H1 (cell line): ENCODE measurements around the gene DYNC2I2. TPM values are rescaled to one million over a fixed set of nuclear protein-coding genes. Genes with fewer than 3 reads are reported as not detected.

Source experiments
- CTCF ChIA-PET: fragments of 300-600 bp; sonication (Branson Sonifier 250); formaldehyde crosslinking; loops from one replicate; lab custom pipeline; 2021; ENCODE audit not compliant: partially characterized antibody; lab: Charles Lee
- POLR2A ChIA-PET: fragments of 300-600 bp; sonication (Branson Sonifier 250); formaldehyde crosslinking; loops from one replicate; lab custom pipeline; 2021; ENCODE audit warnings: inconsistent platforms; ENCODE audit not compliant: partially characterized antibody; lab: Charles Lee
- DNase-seq, 2 experiments: peaks; one replicate each; pipeline versions ENCODE4 v3.0.0 to v3.0.0-alpha.2; 2010 to 2022; ENCODE audit warnings: low spot score in 2 of 2, low read depth in 1 of 2, mixed read lengths in 1 of 2
- FAIRE-seq: peaks from 2 replicates; lab custom pipeline; 2011; peaks lifted over from hg19 to GRCh38; lab: Jason Lieb, UNC
- H2AFZ ChIP-seq: 2 replicates; pipeline ENCODE4 v1.8.1; 2012; ENCODE audit warnings: low read length, inconsistent platforms
- H2AK5ac ChIP-seq: 2 replicates; pipeline ENCODE4 v1.6.1; 2013; ENCODE audit warnings: low read depth, low read length
- H2BK120ac ChIP-seq: replicated peaks from 2 replicates; pipeline ENCODE3; 2013; ENCODE audit warnings: low read depth, low read length, inconsistent platforms
- H2BK12ac ChIP-seq: 2 replicates; pipeline ENCODE4 v1.6.1; 2013; ENCODE audit warnings: low read depth, low read length
- H2BK15ac ChIP-seq: 2 replicates; pipeline ENCODE4 v1.6.1; 2013; ENCODE audit warnings: low read length
- H2BK20ac ChIP-seq: 2 replicates; pipeline ENCODE4 v1.6.1; 2013; ENCODE audit warnings: low read length
- H2BK5ac ChIP-seq: 2 replicates; pipeline ENCODE4 v1.6.1; 2013; ENCODE audit warnings: low read depth, low read length
- H3K14ac ChIP-seq: 2 replicates; pipeline ENCODE4 v1.6.1; 2013; ENCODE audit warnings: inconsistent platforms; ENCODE audit not compliant: insufficient read length
- H3K18ac ChIP-seq: 2 replicates; pipeline ENCODE4 v1.6.1; 2013; ENCODE audit warnings: low read length; ENCODE audit errors: extremely low read depth
- H3K23ac ChIP-seq: 2 replicates; pipeline ENCODE4 v1.6.1; 2013; ENCODE audit warnings: inconsistent platforms; ENCODE audit not compliant: insufficient read length
- H3K23me2 ChIP-seq: 2 replicates; pipeline ENCODE4 v1.6.1; 2013; ENCODE audit warnings: low read depth, low read length
- H3K27ac ChIP-seq: 2 replicates; pipeline ENCODE4 v1.6.1; 2011; ENCODE audit warnings: low read depth, low read length, inconsistent platforms
- H3K27me3 ChIP-seq, 4 experiments: replicated peaks in 1 of 4; 1 replicate in 1 of 4; 2 replicates in 3 of 4; pipeline versions ENCODE4 v1.6.1 to v1.8.1; 2011 to 2013; ENCODE audit warnings: low read length in 3 of 4, mild to moderate bottlenecking in 3 of 4, inconsistent platforms in 2 of 4, mixed read lengths in 2 of 4, moderate library complexity in 1 of 4; ENCODE audit not compliant: control insufficient read depth in 3 of 4, insufficient read depth in 3 of 4; ENCODE audit errors: extremely low read depth in 1 of 4
- H3K36me3 ChIP-seq, 4 experiments: 2 replicates each; pipeline versions ENCODE4 v1.6.1 to v1.8.1; 2011 to 2013; ENCODE audit warnings: mild to moderate bottlenecking in 4 of 4, low read length in 3 of 4, moderate library complexity in 2 of 4, control low read depth in 1 of 4, inconsistent platforms in 1 of 4; ENCODE audit not compliant: insufficient read depth in 4 of 4, control insufficient read depth in 2 of 4
- H3K4ac ChIP-seq: replicated peaks from 2 replicates; pipeline ENCODE3; 2013; ENCODE audit warnings: low read length, low read depth, mixed read lengths, inconsistent platforms; ENCODE audit not compliant: insufficient read length
- H3K4me1 ChIP-seq, 4 experiments: replicated peaks in 1 of 4; 1 replicate in 1 of 4; 2 replicates in 3 of 4; pipeline versions ENCODE4 v1.6.1 to v1.8.1; 2011 to 2013; ENCODE audit warnings: low read length in 3 of 4, inconsistent platforms in 2 of 4, mixed read lengths in 1 of 4; ENCODE audit not compliant: insufficient read depth in 4 of 4, control insufficient read depth in 3 of 4
- H3K4me2 ChIP-seq, 2 experiments: 2 replicates each; pipeline versions ENCODE4 v1.6.1 to v1.8.1; 2011 to 2013; ENCODE audit warnings: low read depth in 2 of 2, low read length in 2 of 2, control low read depth in 1 of 2, inconsistent platforms in 1 of 2, mild to moderate bottlenecking in 1 of 2; ENCODE audit not compliant: insufficient read depth in 1 of 2
- H3K4me3 ChIP-seq, 4 experiments: fragments of 200-600, 300-600 bp in 1 of 4; sonication (generic), shearing (Covaris generic), sonication (Bioruptor Twin) in 1 of 4; 2 replicates each; pipeline versions ENCODE4 v1.5.1 to v1.8.1; 2011 to 2016; ENCODE audit warnings: low read length in 4 of 4, low read depth in 3 of 4, control low read depth in 2 of 4, inconsistent platforms in 2 of 4, mild to moderate bottlenecking in 2 of 4, mixed read lengths in 1 of 4, moderate library complexity in 1 of 4; ENCODE audit not compliant: insufficient read depth in 2 of 4; ENCODE audit errors: extremely low read depth in 1 of 4
- H3K56ac ChIP-seq: replicated peaks from 2 replicates; pipeline ENCODE3; 2013; ENCODE audit warnings: low read depth, mild to moderate bottlenecking, mixed read lengths, low read length, inconsistent platforms; ENCODE audit not compliant: insufficient read length
- H3K79me1 ChIP-seq: 2 replicates; pipeline ENCODE4 v1.6.1; 2013; ENCODE audit warnings: low read depth, low read length, control low read depth
- H3K79me2 ChIP-seq, 2 experiments: 2 replicates each; pipeline versions ENCODE4 v1.6.1 to v1.8.1; 2012 to 2013; ENCODE audit warnings: low read length in 2 of 2, mild to moderate bottlenecking in 2 of 2, inconsistent platforms in 1 of 2; ENCODE audit not compliant: insufficient read depth in 2 of 2, control insufficient read depth in 1 of 2
- H3K9ac ChIP-seq, 4 experiments: replicated peaks in 1 of 4; 1 replicate in 1 of 4; 2 replicates in 3 of 4; pipeline versions ENCODE4 v1.6.1 to v1.8.1; 2011 to 2013; ENCODE audit warnings: low read depth in 3 of 4, low read length in 3 of 4, control low read depth in 2 of 4, mild to moderate bottlenecking in 2 of 4, moderate library complexity in 2 of 4, inconsistent platforms in 1 of 4; ENCODE audit errors: extremely low read depth in 1 of 4
- H3K9me3 ChIP-seq, 2 experiments: 2 replicates each; pipeline versions ENCODE4 v1.6.1 to v1.8.1; 2012 to 2013; ENCODE audit warnings: mild to moderate bottlenecking in 2 of 2, moderate library complexity in 2 of 2, control low read depth in 1 of 2, inconsistent platforms in 1 of 2, low read depth in 1 of 2, low read length in 1 of 2, mixed read lengths in 1 of 2; ENCODE audit not compliant: insufficient read depth in 2 of 2
- H4K20me1 ChIP-seq, 2 experiments: replicated peaks in 1 of 2; 2 replicates each; pipeline versions ENCODE3 to v1.8.1; 2011 to 2013; ENCODE audit warnings: inconsistent platforms in 2 of 2, low read length in 2 of 2, mild to moderate bottlenecking in 1 of 2; ENCODE audit not compliant: insufficient read depth in 2 of 2, control insufficient read depth in 1 of 2
- H4K5ac ChIP-seq: 2 replicates; pipeline ENCODE4 v1.6.1; 2013; ENCODE audit warnings: low read length, low read depth, mixed read lengths, inconsistent platforms; ENCODE audit not compliant: insufficient read length
- H4K8ac ChIP-seq: 2 replicates; pipeline ENCODE4 v1.8.0; 2013; ENCODE audit warnings: mild to moderate bottlenecking, moderate library complexity, low read length, inconsistent platforms; ENCODE audit not compliant: insufficient read depth; ENCODE audit errors: extremely low read depth
- H4K91ac ChIP-seq: replicated peaks from 2 replicates; pipeline ENCODE3; 2013; ENCODE audit warnings: low read length, mixed read lengths, inconsistent platforms; ENCODE audit not compliant: insufficient read length
- BCL11A ChIP-seq, 2 experiments: IDR thresholded peaks; one replicate each; pipeline ENCODE4 v1.6.1; 2011; ENCODE audit warnings: low read depth in 2 of 2, low read length in 2 of 2, mild to moderate bottlenecking in 2 of 2
- CEBPB ChIP-seq: IDR thresholded peaks from 2 replicates; pipeline ENCODE4 v1.6.1; 2012; ENCODE audit warnings: low read depth, low read length
- RAD21 ChIP-seq, 2 experiments: IDR thresholded peaks in 1 of 2; conservative IDR thresholded peaks in 1 of 2; 2 replicates each; pipeline ENCODE4 v1.6.1; 2011; ENCODE audit warnings: low read depth in 2 of 2, low read length in 2 of 2, improper control_type of control experiment in 1 of 2, inconsistent platforms in 1 of 2, mild to moderate bottlenecking in 1 of 2, moderate library complexity in 1 of 2
- SP4 ChIP-seq: IDR thresholded peaks from 2 replicates; pipeline ENCODE4 v1.6.1; 2012; ENCODE audit warnings: low read length, inconsistent platforms
- WGBS, 2 experiments: shearing (Covaris generic) in 1 of 2; methylation state at CpG; one replicate each; pipeline versions ENCODE4 v1.1.6 to v1.1.7; 2013 to 2015; ENCODE audit warnings: low lambda C conversion rate in 2 of 2, mixed read lengths in 2 of 2, inconsistent platforms in 1 of 2, low coverage in 1 of 2, missing lambda C conversion rate in 1 of 2; ENCODE audit not compliant: insufficient replicate concordance in 2 of 2, insufficient coverage in 1 of 2, insufficient read length in 1 of 2; ENCODE audit errors: extremely low coverage in 1 of 2, missing lambda C conversion rate in 1 of 2; 5-methylcytosine and 5-hydroxymethylcytosine counted together
- polyA plus RNA-seq, 7 experiments: library from polyadenylated mRNA; depleted of rRNA in 3 of 7; stranded (reverse) in 5 of 7; unstranded in 2 of 7; fragments of >200 nt in 5 of 7; fragments of 200-250 nt in 2 of 7; gene quantifications; 1 replicate in 5 of 7; 2 replicates in 1 of 7; 4 replicates in 1 of 7; pipeline versions ENCODE4 v1.2.1 to v1.2.3, GENCODE V29; 2011 to 2013; ENCODE audit warnings: missing spikeins in 2 of 7, mixed read lengths in 2 of 7
- total RNA-seq: library from RNA; stranded (reverse); fragmentation: NEBNext Ultra II Directional; extraction: Animal tissue kit (Norgen Biotek cat#: 25700); gene quantifications from 2 replicates; pipeline ENCODE4 v1.2.1, GENCODE V29; 2021

DYNC2I2 gene
- total and polyA plus RNA-seq, 2 of the 8 experiments (the other 6 are each of a cell fraction or from before 2014, with no cell fraction given): 58.0 to 78.5 TPM

- Histone ChIP-seq H3K4me1 (peaks cover 0 to 14% (median 11%) of the 10 kb centered on the region in 4 experiments; a peak in 5 of 7 replicates), H2BK12ac (no peak overlapping the region), H3K56ac (no peak overlapping the region), H3K27ac (peak overlapping the region; percentile 34; the same call in 1 of the 2 replicates), H4K20me1 (peaks cover 5 to 22% of the 10 kb centered on the region in 2 experiments), H3K27me3 (no peaks in the 10 kb centered on the region), H3K9ac (no peak overlapping the region), H2AK5ac (peak overlapping the region; percentile 82; the same call in 1 of the 2 replicates), H2AFZ (no peak overlapping the region), H3K4me3 (no peak overlapping the region), H2BK5ac (peak overlapping the region; percentile 88), H3K14ac (no peak overlapping the region), H4K91ac (peak overlapping the region; percentile 89), H2BK20ac (peak overlapping the region; percentile 32; the same call in 1 of the 2 replicates), H3K4ac (no peak overlapping the region), H3K79me1 (peaks cover 5% of the 10 kb centered on the region; the same call in 1 of the 2 replicates), H3K79me2 (no peaks in the 10 kb centered on the region), H3K4me2 (peak overlapping the region in 1 of 2 experiments; percentile 4; a peak in 2 of 4 replicates), H2BK120ac (no peak overlapping the region), H3K23ac (no peak overlapping the region), H3K18ac (peak overlapping the region; percentile 48; the same call in 1 of the 2 replicates), H3K36me3 (peaks cover 24 to 37% (median 31%) of the 10 kb centered on the region in 4 experiments; a peak in 6 of 8 replicates), H3K23me2 (no peaks in the 10 kb centered on the region), H2BK15ac (no peak overlapping the region; the same call in 1 of the 2 replicates), H4K8ac (no peak overlapping the region), H4K5ac (peak overlapping the region; percentile 37), H3K9me3 (no peaks in the 10 kb centered on the region)
- DNase-seq (peak; percentile 81 to 90), FAIRE-seq (no peak)
- ChIA-PET POLR2A (interaction anchor here (0.6 to 15.6 kb wide), 19 partner anchors 7 to 253 kb away, joined by 3 to 313 read pairs (median 5); partner anchors contain the start of genes ENDOG, PKN3, SET and SPTAN1), CTCF (interaction anchor here (0.6 to 4.1 kb wide), 29 partner anchors 9 to 699 kb away, joined by 3 to 37 read pairs (median 4); partner anchors contain the start of genes PKN3, SET and ZDHHC12)
- 64% methylated on average over 14 of the region's 20 CpGs; no CpG with 5 or more reads in 1 of the 2 experiments for WGBS, 2 experiments
- TF ChIP-seq BCL11A (IDR thresholded peaks at IDR 0.05; ENCODE audit: low read depth in 2 of 2, low read length in 2 of 2) (no peak), RAD21 (IDR thresholded peaks at IDR 0.05 in 1 of 2, conservative IDR thresholded peaks at IDR 0.05 in 1 of 2; ENCODE audit: low read depth in 2 of 2, low read length in 2 of 2) (peak; percentile 60 to 71), CEBPB (no peak), SP4 (no peak)
Measured at GRCh38 chr9:128635266-128636023, 21.2 kb downstream of the DYNC2I2 start.
